ENCODE data around the gene GABBR1.

Gene GABBR1

GRCh38 chr6:29530671-29531310 lies 102.2 kb downstream of the GABBR1 start:
- in situ Hi-C loops (cut with HindIII; ENCODE audit: low sequenced_read_pairs) = no loop called here

GRCh38 chr6:29529956-29530355 lies 103.0 kb downstream of the GABBR1 start:
- in situ Hi-C loops (cut with HindIII; ENCODE audit: low sequenced_read_pairs) = no loop called here

- in situ Hi-C loops (cut with HindIII; ENCODE audit: low sequenced_read_pairs) = no loop called here
Observed at GRCh38 chr6:29528988-29529560, 103.9 kb downstream of the GABBR1 start.

GRCh38 chr6:29528300-29528931 lies 104.6 kb downstream of the GABBR1 start:
- in situ Hi-C loops (cut with HindIII; ENCODE audit: low sequenced_read_pairs) = no loop called here

GRCh38 chr6:29527564-29527963 lies 105.4 kb downstream of the GABBR1 start:
- in situ Hi-C loops (cut with HindIII; ENCODE audit: low sequenced_read_pairs) = no loop called here

GRCh38 chr6:29527126-29527525 lies 105.9 kb downstream of the GABBR1 start:
- in situ Hi-C loops (cut with HindIII; ENCODE audit: low sequenced_read_pairs) = no loop called here

GRCh38 chr6:29525311-29525639 lies 107.7 kb downstream of the GABBR1 start:
- in situ Hi-C loops (cut with HindIII; ENCODE audit: low sequenced_read_pairs) = no loop called here

- in situ Hi-C loops (cut with HindIII; ENCODE audit: low sequenced_read_pairs) = no loop called here
Observed at GRCh38 chr6:29524444-29525310, 108.3 kb downstream of the GABBR1 start.

- in situ Hi-C loops (cut with HindIII; ENCODE audit: low sequenced_read_pairs) = no loop called here
Observed at GRCh38 chr6:29524044-29524443, 108.9 kb downstream of the GABBR1 start.

GRCh38 chr6:29522227-29522626 lies 110.8 kb downstream of the GABBR1 start:
- in situ Hi-C loops (cut with HindIII; ENCODE audit: low sequenced_read_pairs) = no loop called here

- in situ Hi-C loops (cut with HindIII; ENCODE audit: low sequenced_read_pairs) = no loop called here
Observed at GRCh38 chr6:29521006-29521680, 111.8 kb downstream of the GABBR1 start.

- in situ Hi-C loops (cut with HindIII; ENCODE audit: low sequenced_read_pairs) = no loop called here
Observed at GRCh38 chr6:29520232-29520631, 112.8 kb downstream of the GABBR1 start.

GRCh38 chr6:29519291-29520010 lies 113.5 kb downstream of the GABBR1 start:
- in situ Hi-C loops (cut with HindIII; ENCODE audit: low sequenced_read_pairs) = no loop called here

- in situ Hi-C loops (cut with HindIII; ENCODE audit: low sequenced_read_pairs) = no loop called here
Observed at GRCh38 chr6:29517728-29518440, 115.1 kb downstream of the GABBR1 start.

GRCh38 chr6:29517245-29517644 lies 115.7 kb downstream of the GABBR1 start:
- in situ Hi-C loops (cut with HindIII; ENCODE audit: low sequenced_read_pairs) = no loop called here

GRCh38 chr6:29516108-29516507 lies 116.9 kb downstream of the GABBR1 start:
- in situ Hi-C loops (cut with HindIII; ENCODE audit: low sequenced_read_pairs) = no loop called here

GRCh38 chr6:29510746-29511300 lies 122.2 kb downstream of the GABBR1 start:
- in situ Hi-C loops (cut with HindIII; ENCODE audit: low sequenced_read_pairs) = loop anchor here (5.0 kb wide), 1 partner anchor 34 kb away; no protein-coding TSS in a partner anchor

GRCh38 chr6:29510202-29510601 lies 122.8 kb downstream of the GABBR1 start:
- in situ Hi-C loops (cut with HindIII; ENCODE audit: low sequenced_read_pairs) = loop anchor here (5.0 kb wide), 1 partner anchor 33 kb away; no protein-coding TSS in a partner anchor

Data from endothelial cell of hepatic sinusoid (primary cell).